ENCODE data around the gene LRRN4.

DNA sequence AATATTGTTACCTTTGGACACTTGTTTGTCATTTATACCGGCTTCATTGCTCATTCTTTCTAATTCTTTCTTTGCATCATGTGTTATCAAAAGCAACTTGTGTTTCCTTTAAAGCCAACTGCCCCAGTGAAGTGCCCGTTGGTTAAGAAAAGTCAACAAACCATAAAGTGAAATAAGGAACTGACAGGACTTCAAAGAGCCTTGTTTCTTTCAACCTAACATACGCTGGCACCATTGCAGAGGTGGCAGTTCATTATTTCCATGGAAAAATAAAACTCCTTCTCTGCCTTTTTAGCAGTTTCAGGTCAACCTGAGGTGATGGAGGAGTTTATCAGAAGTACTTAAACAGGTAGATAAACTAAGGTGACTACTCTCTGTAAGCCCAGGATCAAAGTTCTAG is 40.2 kb upstream of the LRRN4 start:
- TF ChIP-seq, protein P1, sequence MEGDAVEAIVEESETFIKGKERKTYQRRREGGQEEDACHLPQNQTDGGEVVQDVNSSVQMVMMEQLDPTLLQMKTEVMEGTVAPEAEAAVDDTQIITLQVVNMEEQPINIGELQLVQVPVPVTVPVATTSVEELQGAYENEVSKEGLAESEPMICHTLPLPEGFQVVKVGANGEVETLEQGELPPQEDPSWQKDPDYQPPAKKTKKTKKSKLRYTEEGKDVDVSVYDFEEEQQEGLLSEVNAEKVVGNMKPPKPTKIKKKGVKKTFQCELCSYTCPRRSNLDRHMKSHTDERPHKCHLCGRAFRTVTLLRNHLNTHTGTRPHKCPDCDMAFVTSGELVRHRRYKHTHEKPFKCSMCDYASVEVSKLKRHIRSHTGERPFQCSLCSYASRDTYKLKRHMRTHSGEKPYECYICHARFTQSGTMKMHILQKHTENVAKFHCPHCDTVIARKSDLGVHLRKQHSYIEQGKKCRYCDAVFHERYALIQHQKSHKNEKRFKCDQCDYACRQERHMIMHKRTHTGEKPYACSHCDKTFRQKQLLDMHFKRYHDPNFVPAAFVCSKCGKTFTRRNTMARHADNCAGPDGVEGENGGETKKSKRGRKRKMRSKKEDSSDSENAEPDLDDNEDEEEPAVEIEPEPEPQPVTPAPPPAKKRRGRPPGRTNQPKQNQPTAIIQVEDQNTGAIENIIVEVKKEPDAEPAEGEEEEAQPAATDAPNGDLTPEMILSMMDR (conservative IDR thresholded peaks at IDR 0.05; ENCODE audit: low read depth, low read length): no peak
- TF ChIP-seq POLR2A (IDR thresholded peaks at IDR 0.05; ENCODE audit: low read depth, low read length) (no peak), MXI1 (IDR thresholded peaks at IDR 0.05; ENCODE audit: borderline replicate concordance, low read depth, low read length) (no peak), BHLHE40 (IDR thresholded peaks at IDR 0.05; ENCODE audit: low read depth, low read length) (no peak), FOS (IDR thresholded peaks at IDR 0.05; ENCODE audit: low read depth, low read length) (no peak)

All from IMR-90 (cell line).